GM12878 (cell line): ENCODE data around the gene PTEN. TPM values are rescaled to one million over a fixed set of nuclear protein-coding genes. Genes with fewer than 3 reads are reported as not detected.

ENCODE experiments used
- ATAC-seq: fragments of 200-7000 bp; cut with Tn5 transposase; 3 replicates; pipeline ENCODE4 v1.9.1; 2020; ENCODE audit warnings: mild to moderate bottlenecking, moderate library complexity
- BruUV-seq: library from RNA; stranded (reverse); fragments of 400-500 nt; replicated peaks from 2 replicates; lab custom pipeline; 2021; lab: Mats Ljungman, UMichigan
- CTCF ChIA-PET: fragments of 300-600 bp; sonication (Branson Sonifier 250); formaldehyde crosslinking; extraction: SDS; loops from one replicate; lab custom pipeline; 2021; ENCODE audit warnings: inconsistent platforms; lab: Yijun Ruan, JAX
- POLR2A ChIA-PET: fragments of 350-600 bp; formaldehyde crosslinking; extraction: SDS; loops from one replicate; lab custom pipeline; 2021; ENCODE audit warnings: inconsistent platforms; lab: Charles Lee
- RAD21 ChIA-PET: fragments of 300-600 bp; sonication (Branson Sonifier 250); formaldehyde crosslinking; loops from one replicate; lab custom pipeline; 2023; ENCODE audit warnings: antibody characterized with exemption; ENCODE audit not compliant: unreplicated experiment; lab: Charles Lee
- SMC1A ChIA-PET: fragments of 300-600 bp; sonication (Branson Sonifier 250); formaldehyde crosslinking; loops from one replicate; lab custom pipeline; 2023; ENCODE audit not compliant: unreplicated experiment, uncharacterized antibody; lab: Charles Lee
- DNase-seq: peaks from one replicate; pipeline ENCODE4 v3.0.0-alpha.2; 2011; ENCODE audit warnings: low read depth, low spot score
- FAIRE-seq: peaks from 3 replicates; lab custom pipeline; 2011; peaks lifted over from hg19 to GRCh38; lab: Jason Lieb, UNC
- H2AFZ ChIP-seq: 2 replicates; pipeline ENCODE4 v1.6.0; 2011; ENCODE audit warnings: low read depth, low read length, control low read depth; ENCODE audit not compliant: control insufficient read depth
- H3K27ac ChIP-seq: 2 replicates; pipeline ENCODE4 v1.5.1; 2011; ENCODE audit warnings: control low read depth; ENCODE audit not compliant: control insufficient read depth, insufficient read depth
- H3K27me3 ChIP-seq, 2 experiments: replicated peaks in 1 of 2; 2 replicates each; pipeline versions ENCODE4 v1.6.0 to v1.6.1; 2011; ENCODE audit warnings: low read length in 1 of 2; ENCODE audit not compliant: control insufficient read depth in 2 of 2, insufficient read depth in 2 of 2
- H3K36me3 ChIP-seq, 2 experiments: 2 replicates each; pipeline ENCODE4 v1.5.1; 2011; ENCODE audit warnings: low read length in 1 of 2; ENCODE audit not compliant: control insufficient read depth in 2 of 2, insufficient read depth in 2 of 2
- H3K4me1 ChIP-seq: 2 replicates; pipeline ENCODE4 v1.6.1; 2011; ENCODE audit warnings: mild to moderate bottlenecking, low read length, moderate library complexity, mixed read lengths; ENCODE audit not compliant: control insufficient read depth, insufficient read depth
- H3K4me2 ChIP-seq: 2 replicates; pipeline ENCODE4 v1.6.0; 2011; ENCODE audit warnings: control low read depth; ENCODE audit not compliant: control insufficient read depth, insufficient read depth
- H3K4me3 ChIP-seq: fragments of 200-600 bp; sonication (generic); 2 replicates; pipeline ENCODE4 v1.5.1; 2016
- H3K79me2 ChIP-seq: 2 replicates; pipeline ENCODE4 v1.6.0; 2011; ENCODE audit warnings: low read length; ENCODE audit not compliant: control insufficient read depth, insufficient read depth
- H3K9ac ChIP-seq: 2 replicates; pipeline ENCODE4 v1.8.0; 2011; ENCODE audit warnings: low read length, control low read depth, mixed read lengths; ENCODE audit not compliant: control insufficient read depth, insufficient read depth
- H3K9me3 ChIP-seq: replicated peaks from 3 replicates; pipeline ENCODE4 v1.5.1; 2011; ENCODE audit warnings: mild to moderate bottlenecking, low read length; ENCODE audit not compliant: control insufficient read depth, insufficient read depth
- H4K20me1 ChIP-seq: 2 replicates; pipeline ENCODE4 v1.6.0; 2011; ENCODE audit not compliant: control insufficient read depth, insufficient read depth
- CTCF ChIP-seq, 3 experiments: IDR thresholded peaks in 2 of 3; conservative IDR thresholded peaks in 1 of 3; 2 replicates each; pipeline ENCODE4 v1.5.1; 2011; ENCODE audit warnings: low read depth in 3 of 3, low read length in 3 of 3, mild to moderate bottlenecking in 3 of 3, control low read depth in 2 of 3, moderate library complexity in 2 of 3, inconsistent platforms in 1 of 3, mixed read lengths in 1 of 3; ENCODE audit not compliant: control insufficient read depth in 2 of 3, insufficient read depth in 1 of 3; ENCODE audit errors: extremely low read depth in 1 of 3
- EZH2 ChIP-seq: IDR thresholded peaks from 2 replicates; pipeline ENCODE4 v1.6.1; 2012; ENCODE audit warnings: low read depth, mild to moderate bottlenecking, control low read depth, inconsistent platforms, low read length, borderline replicate concordance; ENCODE audit not compliant: control insufficient read depth
- POLR2AphosphoS5 ChIP-seq: IDR thresholded peaks from 2 replicates; pipeline ENCODE4 v1.6.1; 2011; ENCODE audit warnings: mild to moderate bottlenecking, low read length, inconsistent platforms
- SIN3A ChIP-seq: IDR thresholded peaks from 2 replicates; pipeline ENCODE4 v1.6.1; 2012; ENCODE audit warnings: low read depth, low read length, improper control_type of control experiment
- USF1 ChIP-seq: IDR thresholded peaks from 2 replicates; pipeline ENCODE4 v1.6.1; 2011; ENCODE audit warnings: borderline replicate concordance, low read depth, mild to moderate bottlenecking, moderate library complexity, mixed read lengths, low read length; ENCODE audit not compliant: insufficient read depth; ENCODE audit errors: extremely low read length
- WGBS: methylation state at CpG from one replicate; pipeline ENCODE4 v1.1.6; 2016; ENCODE audit warnings: low lambda C conversion rate; ENCODE audit not compliant: insufficient replicate concordance, insufficient coverage; ENCODE audit errors: missing lambda C conversion rate; 5-methylcytosine and 5-hydroxymethylcytosine counted together
- in situ Hi-C: fragments of 300-500 bp; cut with MboI; formaldehyde crosslinking; loops from 9 replicates; pipeline ENCODE4 v1.14.3; 2018; ENCODE audit warnings: mixed read lengths
- intact Hi-C: fragments of 100-400 bp; cut with micrococcal nuclease; formaldehyde crosslinking; loops from one replicate; pipeline ENCODE4 v1.14.2; 2022; ENCODE audit not compliant: unreplicated experiment
- polyA plus RNA-seq, 11 experiments: library from polyadenylated mRNA; depleted of rRNA in 4 of 11; unstranded in 6 of 11; stranded (reverse) in 5 of 11; fragments of >200 nt; fragmentation: Nextera tagmentation in 4 of 11; fragmentation: Illumina TruSeq in 1 of 11; extraction: Ambion mirVana in 4 of 11; extraction: Trizol in 1 of 11; gene quantifications; 1 replicate in 1 of 11; 2 replicates in 10 of 11; pipeline versions ENCODE4 v1.2.1 to v1.2.3, GENCODE V29; 2011 to 2016; ENCODE audit warnings: inconsistent platforms in 2 of 11, missing spikeins in 2 of 11, low read depth in 1 of 11
- total RNA-seq, 4 experiments: library from RNA; depleted of rRNA in 3 of 4; stranded (reverse); fragments of >200 nt in 3 of 4; fragmentation: Illumina TruSeq in 1 of 4; extraction: Trizol in 1 of 4; gene quantifications; 2 replicates each; pipeline versions ENCODE4 v1.2.1 to v1.2.3, GENCODE V29; 2013 to 2021

The PTEN gene
- total and polyA plus RNA-seq, 10 of the 15 experiments (the other 5 are each of a cell fraction or from before 2014, with no cell fraction given), result 26.1 to 175 (median 58.1) TPM

GRCh38 chr10:87920538-87920937 is 57.1 kb downstream of the PTEN start:
- Histone ChIP-seq H3K79me2 (peaks cover 99% of the 10 kb centered on the region), H3K9me3 (peaks cover 10% of the 10 kb centered on the region), H2AFZ (no peak overlapping the region), H3K4me2 (no peak overlapping the region), H3K27ac (no peak overlapping the region), H3K36me3 (peaks cover 8 to 15% of the 10 kb centered on the region in 2 experiments), H3K27me3 (no peaks in the 10 kb centered on the region), H3K4me3 (no peak overlapping the region), H4K20me1 (0 out of 2 replicates have a peak, but pooled peaks cover under 1% of the 10 kb centered on the region), H3K4me1 (peaks cover 6% of the 10 kb centered on the region), H3K9ac (no peak overlapping the region)
- SMC1A ChIA-PET, result interaction anchor here (0.6 to 0.8 kb wide), 2 partner anchors 50 to 318 kb away, joined by 3 to 4 read pairs; no protein-coding TSS in a partner anchor
- 96% methylated on average over 4 of the region's 4 CpGs for WGBS
- RAD21 ChIA-PET, result no interaction called here
- no peak for FAIRE-seq
- DNase-seq, result no peak
- no peak for ATAC-seq
- CTCF ChIA-PET, result interaction anchor here (0.7 kb wide), 1 partner anchor 55 kb away, joined by 3 read pairs; no protein-coding TSS in a partner anchor
- in situ Hi-C loops (no loop called here), intact Hi-C loops (loop anchor here (5.0 kb wide), 1 partner anchor 38 kb away; no protein-coding TSS in a partner anchor)
- no TSS peak for BruUV-seq
- TF ChIP-seq CTCF (IDR thresholded peaks at IDR 0.05 in 2 of 3, conservative IDR thresholded peaks at IDR 0.05 in 1 of 3; ENCODE audit: control insufficient read depth in 2 of 3, extremely low read depth in 1 of 3, insufficient read depth in 1 of 3, low read depth in 3 of 3, low read length in 3 of 3) (no peak), EZH2 (no peak), USF1 (no peak), POLR2AphosphoS5 (0 out of 2 replicates have a peak, but pooled peaks have one; percentile 32), SIN3A (no peak)
- POLR2A ChIA-PET, result no interaction called here
